ENCODE measurements around the gene MRPL9. TPM values are rescaled to one million over a fixed set of nuclear protein-coding genes. Genes with fewer than 3 reads are reported as not detected.
"Not testable (repeated sequence)": the region's sequence is repeated elsewhere in the genome, so short reads cannot be mapped to it uniquely, and the experiment has no call there.

Gene MRPL9
- total RNA-seq, 2 donors from 2014 or later: 86.3 to 98.0 TPM

DNA sequence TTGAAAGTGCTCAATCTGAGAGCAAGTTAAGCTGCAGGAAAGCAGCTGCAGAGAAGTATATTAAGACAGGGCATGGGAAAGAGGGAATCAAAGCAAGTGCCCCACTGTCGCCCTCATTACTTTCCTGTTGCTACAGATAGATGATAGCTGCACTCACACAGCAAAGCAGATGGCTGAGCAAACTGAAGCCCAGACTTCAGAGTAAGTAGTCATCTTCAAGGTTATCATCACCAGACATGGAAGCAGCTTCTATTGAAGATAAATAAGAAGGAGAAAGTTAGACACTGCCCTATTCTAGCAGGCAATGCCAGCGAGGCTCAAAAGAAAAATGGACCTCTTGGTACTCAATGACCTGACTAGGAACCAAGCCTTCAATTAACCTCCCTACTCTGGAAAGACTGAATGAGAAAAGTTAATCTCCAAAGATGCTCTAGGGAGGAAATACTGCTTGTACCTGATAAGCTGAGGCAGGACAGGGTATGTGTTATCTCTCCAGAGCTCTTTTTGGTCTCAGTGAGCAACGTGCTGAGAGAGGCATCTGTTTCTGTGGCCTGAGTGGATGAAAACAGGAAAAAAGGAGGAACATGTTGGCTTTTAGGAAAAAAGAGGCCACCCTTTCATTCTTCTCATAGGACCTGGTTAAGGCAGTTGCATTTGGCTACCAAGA lies 11.1 kb upstream of the MRPL9 start:
- Mint-ChIP-seq H3K27ac (no peak overlapping the region), H3K4me1 (no peaks in the 10 kb centered on the region), H3K27me3 (ENCODE audit: insufficient read depth) (no peaks in the 10 kb centered on the region), H3K9me3 (peaks cover 10% of the 10 kb centered on the region), H3K36me3 (ENCODE audit: low read depth) (peaks cover 28% of the 10 kb centered on the region), H3K4me3 (no peak overlapping the region)
- H3K27ac ChIP-seq (ENCODE audit: low read depth, low read length): no peak overlapping the region
- TF ChIP-seq, protein P1, sequence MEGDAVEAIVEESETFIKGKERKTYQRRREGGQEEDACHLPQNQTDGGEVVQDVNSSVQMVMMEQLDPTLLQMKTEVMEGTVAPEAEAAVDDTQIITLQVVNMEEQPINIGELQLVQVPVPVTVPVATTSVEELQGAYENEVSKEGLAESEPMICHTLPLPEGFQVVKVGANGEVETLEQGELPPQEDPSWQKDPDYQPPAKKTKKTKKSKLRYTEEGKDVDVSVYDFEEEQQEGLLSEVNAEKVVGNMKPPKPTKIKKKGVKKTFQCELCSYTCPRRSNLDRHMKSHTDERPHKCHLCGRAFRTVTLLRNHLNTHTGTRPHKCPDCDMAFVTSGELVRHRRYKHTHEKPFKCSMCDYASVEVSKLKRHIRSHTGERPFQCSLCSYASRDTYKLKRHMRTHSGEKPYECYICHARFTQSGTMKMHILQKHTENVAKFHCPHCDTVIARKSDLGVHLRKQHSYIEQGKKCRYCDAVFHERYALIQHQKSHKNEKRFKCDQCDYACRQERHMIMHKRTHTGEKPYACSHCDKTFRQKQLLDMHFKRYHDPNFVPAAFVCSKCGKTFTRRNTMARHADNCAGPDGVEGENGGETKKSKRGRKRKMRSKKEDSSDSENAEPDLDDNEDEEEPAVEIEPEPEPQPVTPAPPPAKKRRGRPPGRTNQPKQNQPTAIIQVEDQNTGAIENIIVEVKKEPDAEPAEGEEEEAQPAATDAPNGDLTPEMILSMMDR (conservative IDR thresholded peaks at IDR 0.05): no peak
- H3K4me3 ChIP-seq (ENCODE audit: low read length): no peak overlapping the region
- H3K36me3 ChIP-seq (ENCODE audit: control insufficient read depth, insufficient read depth, low read length): no peaks in the 10 kb centered on the region
- 73 to 82% methylated on average over 3 of the region's 3 CpGs for WGBS, 2 experiments (ENCODE audit: insufficient coverage in 1 of 2, insufficient read length in 1 of 2)
- no peaks in the 10 kb centered on the region for H3K4me1 ChIP-seq (ENCODE audit: control insufficient read depth, insufficient read depth, low read length)
- no peaks in the 10 kb centered on the region for H3K9me3 ChIP-seq (ENCODE audit: control insufficient read depth, low read length)
- no peak for DNase-seq
- H3K9ac ChIP-seq (ENCODE audit: extremely low read depth, low read length, poor library complexity, severe bottlenecking): no peak overlapping the region
- no peaks in the 10 kb centered on the region for H3K27me3 ChIP-seq (ENCODE audit: control insufficient read depth, insufficient read depth, low read length, poor library complexity, severe bottlenecking)

DNA sequence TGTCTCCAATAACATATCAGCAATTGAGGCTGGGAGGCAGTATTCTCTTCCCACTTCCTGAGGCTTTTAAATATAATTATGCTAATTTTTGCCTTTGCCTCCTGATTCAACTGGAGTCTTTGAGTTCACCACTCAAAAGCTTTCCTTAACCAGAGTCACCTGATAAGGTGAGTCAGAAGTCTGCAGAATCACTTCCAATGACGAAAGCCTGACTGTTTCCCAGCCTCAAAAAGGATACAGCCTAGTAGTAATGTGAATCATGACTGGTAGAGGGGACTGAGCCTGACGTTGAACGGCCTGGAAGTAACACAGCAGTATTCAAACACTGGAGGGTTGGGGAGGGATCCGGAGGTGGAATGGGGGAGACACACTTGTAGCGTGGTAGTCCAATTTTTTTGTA lies 10.4 kb upstream of the MRPL9 start:
- Histone ChIP-seq H3K27ac (ENCODE audit: low read depth, low read length) (no peak overlapping the region), H3K9me3 (ENCODE audit: control insufficient read depth, low read length) (no peaks in the 10 kb centered on the region), H3K36me3 (ENCODE audit: control insufficient read depth, insufficient read depth, low read length) (no peaks in the 10 kb centered on the region), H3K4me1 (ENCODE audit: control insufficient read depth, insufficient read depth, low read length) (no peaks in the 10 kb centered on the region), H3K9ac (ENCODE audit: extremely low read depth, low read length, poor library complexity, severe bottlenecking) (no peak overlapping the region), H3K4me3 (ENCODE audit: low read length) (no peak overlapping the region), H3K27me3 (ENCODE audit: control insufficient read depth, insufficient read depth, low read length, poor library complexity, severe bottlenecking) (no peaks in the 10 kb centered on the region)
- H3K27me3 Mint-ChIP-seq (ENCODE audit: insufficient read depth): no peaks in the 10 kb centered on the region
- H3K4me3 Mint-ChIP-seq: no peak overlapping the region
- H3K9me3 Mint-ChIP-seq: peaks cover 13% of the 10 kb centered on the region
- peaks cover 28% of the 10 kb centered on the region for H3K36me3 Mint-ChIP-seq (ENCODE audit: low read depth)
- no peaks in the 10 kb centered on the region for H3K4me1 Mint-ChIP-seq
- TF ChIP-seq, protein P1 (conservative IDR thresholded peaks at IDR 0.05): no peak
- no peak overlapping the region for H3K27ac Mint-ChIP-seq
- DNase-seq: no peak
- 61 to 87% methylated on average over 2 to 5 of the region's 5 CpGs for WGBS, 2 experiments (ENCODE audit: insufficient coverage in 1 of 2, insufficient read length in 1 of 2)

DNA sequence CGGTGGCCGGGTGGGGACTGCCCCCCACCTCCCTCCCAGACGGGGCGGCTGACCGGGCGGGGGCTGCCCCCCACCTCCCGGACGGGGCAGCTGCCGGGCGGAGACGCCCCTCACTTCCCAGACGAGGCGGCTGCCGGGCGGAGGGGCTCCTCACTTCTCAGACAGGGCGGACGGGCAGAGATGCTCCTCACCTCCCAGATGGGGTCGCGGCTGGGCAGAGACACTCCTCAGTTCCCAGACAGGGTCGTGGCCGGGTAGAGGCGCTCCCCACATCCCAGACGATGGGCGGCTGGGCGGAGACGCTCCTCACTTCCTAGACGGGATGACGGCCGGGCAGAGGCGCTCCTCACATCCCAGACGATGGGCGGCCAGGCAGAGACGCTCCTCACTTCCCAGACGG lies 6.0 kb upstream of the MRPL9 start:
- WGBS, 2 experiments (ENCODE audit: insufficient coverage in 1 of 2, insufficient read length in 1 of 2): 97 to 100% methylated on average over 5 to 26 of the region's 34 CpGs
- not testable (repeated sequence) for H3K36me3 Mint-ChIP-seq (ENCODE audit: low read depth); H3K4me3 Mint-ChIP-seq; H3K27ac ChIP-seq (ENCODE audit: low read depth, low read length); H3K27me3 ChIP-seq (ENCODE audit: control insufficient read depth, insufficient read depth, low read length, poor library complexity, severe bottlenecking); H3K4me3 ChIP-seq (ENCODE audit: low read length); H3K36me3 ChIP-seq (ENCODE audit: control insufficient read depth, insufficient read depth, low read length); H3K4me1 Mint-ChIP-seq; DNase-seq; H3K9me3 ChIP-seq (ENCODE audit: control insufficient read depth, low read length); H3K27ac Mint-ChIP-seq; H3K27me3 Mint-ChIP-seq (ENCODE audit: insufficient read depth); H3K4me1 ChIP-seq (ENCODE audit: control insufficient read depth, insufficient read depth, low read length); H3K9ac ChIP-seq (ENCODE audit: extremely low read depth, low read length, poor library complexity, severe bottlenecking)
- peaks cover 17% of the 10 kb centered on the region for H3K9me3 Mint-ChIP-seq

DNA sequence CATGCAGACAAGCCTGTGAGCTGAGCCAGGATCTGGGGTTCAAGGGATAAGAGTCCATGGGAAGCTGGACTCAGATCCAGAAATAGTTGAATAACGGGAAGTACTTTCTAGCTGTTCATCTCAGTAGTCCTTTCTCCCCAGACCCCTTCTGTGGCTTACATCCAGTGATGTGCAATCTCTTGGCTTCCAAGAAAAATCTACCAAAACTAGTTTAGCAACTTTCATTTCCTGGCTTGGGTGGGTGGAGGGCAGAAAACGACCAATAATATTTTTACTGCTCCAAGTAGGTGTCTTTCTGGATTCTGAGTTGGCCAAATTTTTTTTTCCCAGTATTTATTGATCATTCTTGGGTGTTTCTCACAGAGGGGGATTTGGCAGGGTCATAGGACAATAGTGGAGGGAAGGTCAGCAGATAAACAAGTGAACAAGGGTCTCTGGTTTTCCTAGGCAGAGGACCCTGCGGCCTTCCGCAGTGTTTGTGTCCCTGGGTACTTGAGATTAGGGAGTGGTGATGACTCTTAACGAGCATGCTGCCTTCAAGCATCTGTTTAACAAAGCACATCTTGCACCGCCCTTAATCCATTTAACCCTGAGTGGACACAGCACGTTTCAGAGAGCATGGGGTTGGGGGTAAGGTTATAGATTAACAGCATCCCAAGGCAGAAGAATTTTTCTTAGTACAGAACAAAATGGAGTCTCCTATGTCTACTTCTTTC lies 5.2 kb upstream of the MRPL9 start:
- not testable (repeated sequence) for H3K4me3 ChIP-seq (ENCODE audit: low read length); H3K36me3 ChIP-seq (ENCODE audit: control insufficient read depth, insufficient read depth, low read length); H3K27me3 ChIP-seq (ENCODE audit: control insufficient read depth, insufficient read depth, low read length, poor library complexity, severe bottlenecking); H3K9me3 ChIP-seq (ENCODE audit: control insufficient read depth, low read length); H3K9ac ChIP-seq (ENCODE audit: extremely low read depth, low read length, poor library complexity, severe bottlenecking); H3K4me1 Mint-ChIP-seq; DNase-seq; H3K36me3 Mint-ChIP-seq (ENCODE audit: low read depth); H3K27me3 Mint-ChIP-seq (ENCODE audit: insufficient read depth); H3K4me1 ChIP-seq (ENCODE audit: control insufficient read depth, insufficient read depth, low read length); H3K27ac ChIP-seq (ENCODE audit: low read depth, low read length); H3K4me3 Mint-ChIP-seq
- H3K27ac Mint-ChIP-seq: peak overlapping the region; percentile 23
- H3K9me3 Mint-ChIP-seq: peaks cover 17% of the 10 kb centered on the region
- WGBS, 2 experiments (ENCODE audit: insufficient coverage in 1 of 2, insufficient read length in 1 of 2): 82 to 91% methylated on average over 1 to 2 of the region's 7 CpGs

All from endodermal cell (in vitro differentiated cells).